Type B pancreatic cell (in vitro differentiated cells): ENCODE data around the gene DPH1. TPM values are rescaled to one million over a fixed set of nuclear protein-coding genes. Genes with fewer than 3 reads are reported as not detected.

Experiments used
- DNase-seq: peaks from one replicate; pipeline ENCODE4 v3.0.0; 2021; ENCODE audit warnings: mixed read lengths; ENCODE audit not compliant: unreplicated experiment; ENCODE audit errors: extremely low spot score
- H3K27ac Mint-ChIP-seq: 2 replicates; pipeline ENCODE4 v1.8.0; 2021; ENCODE audit warnings: mild to moderate bottlenecking, mixed read lengths
- H3K27me3 Mint-ChIP-seq: 2 replicates; pipeline ENCODE4 v1.8.0; 2021; ENCODE audit warnings: mixed read lengths
- H3K36me3 Mint-ChIP-seq: 2 replicates; pipeline ENCODE4 v1.8.0; 2021; ENCODE audit warnings: mixed read lengths
- H3K4me1 Mint-ChIP-seq: one replicate; pipeline ENCODE4 v1.8.0; 2021; ENCODE audit warnings: mixed read lengths; ENCODE audit not compliant: unreplicated experiment
- H3K4me3 Mint-ChIP-seq: 2 replicates; pipeline ENCODE4 v1.8.0; 2021; ENCODE audit warnings: mild to moderate bottlenecking, mixed read lengths
- H3K9me3 Mint-ChIP-seq: 2 replicates; pipeline ENCODE4 v1.8.0; 2021; ENCODE audit warnings: mixed read lengths
- CTCF ChIP-seq: fragments of 200-600 bp; sonication (generic); conservative IDR thresholded peaks from 2 replicates; pipeline ENCODE4 v1.5.0; 2021; ENCODE audit warnings: antibody characterized with exemption, mild to moderate bottlenecking
- total RNA-seq: library from RNA; stranded (reverse); gene quantifications from 2 replicates; pipeline ENCODE4 v1.2.1, GENCODE V29; 2021; ENCODE audit warnings: low replicate concordance

Gene DPH1
- total RNA-seq, 1 donor from 2014 or later: 57.1 TPM

- no peaks in the 10 kb centered on the region for H3K9me3 Mint-ChIP-seq
- no peak for TF ChIP-seq CTCF
- no peak for DNase-seq
- H3K36me3 Mint-ChIP-seq: no peaks in the 10 kb centered on the region
- no peak overlapping the region for H3K4me3 Mint-ChIP-seq
- H3K27ac Mint-ChIP-seq: no peak overlapping the region
- peaks cover 2% of the 10 kb centered on the region for H3K27me3 Mint-ChIP-seq
- peaks cover 7% of the 10 kb centered on the region for H3K4me1 Mint-ChIP-seq
Observed at GRCh38 chr17:1986783-1987451, 43.0 kb upstream of the DPH1 start.

GRCh38 chr17:1989135-1989534, 40.8 kb upstream of the DPH1 start:
- Mint-ChIP-seq H3K4me1 (peaks cover 7% of the 10 kb centered on the region), H3K4me3 (no peak overlapping the region), H3K9me3 (no peaks in the 10 kb centered on the region), H3K27ac (no peak overlapping the region), H3K36me3 (no peaks in the 10 kb centered on the region), H3K27me3 (peaks cover 2% of the 10 kb centered on the region)
- DNase-seq: no peak
- no peak for TF ChIP-seq CTCF

- no peaks in the 10 kb centered on the region for H3K9me3 Mint-ChIP-seq
Observed at GRCh38 chr17:1992541-1992940, 37.4 kb upstream of the DPH1 start.

GRCh38 chr17:1994707-1995106, 35.2 kb upstream of the DPH1 start:
- no peak overlapping the region for H3K27ac Mint-ChIP-seq
- peaks cover 13% of the 10 kb centered on the region for H3K27me3 Mint-ChIP-seq
- H3K4me3 Mint-ChIP-seq: no peak overlapping the region
- no peaks in the 10 kb centered on the region for H3K9me3 Mint-ChIP-seq
- DNase-seq: no peak
- no peaks in the 10 kb centered on the region for H3K36me3 Mint-ChIP-seq
- H3K4me1 Mint-ChIP-seq: peaks cover 34% of the 10 kb centered on the region
- no peak for TF ChIP-seq CTCF

More at GRCh38 chr17:1992541-1992940, 37.4 kb upstream of the DPH1 start:
- H3K4me1 Mint-ChIP-seq: peaks cover 28% of the 10 kb centered on the region
- H3K27me3 Mint-ChIP-seq: peaks cover 12% of the 10 kb centered on the region
- no peak for TF ChIP-seq CTCF
- no peaks in the 10 kb centered on the region for H3K36me3 Mint-ChIP-seq
- DNase-seq: no peak
- no peak overlapping the region for H3K4me3 Mint-ChIP-seq
- no peak overlapping the region for H3K27ac Mint-ChIP-seq

- Mint-ChIP-seq H3K36me3 (no peaks in the 10 kb centered on the region), H3K9me3 (no peaks in the 10 kb centered on the region), H3K4me1 (peaks cover 34% of the 10 kb centered on the region), H3K27ac (peak overlapping the region; percentile 85), H3K27me3 (peaks cover 13% of the 10 kb centered on the region), H3K4me3 (peak overlapping the region; percentile 67)
- no peak for DNase-seq
- no peak for TF ChIP-seq CTCF
Observed at GRCh38 chr17:1995321-1995892, 34.5 kb upstream of the DPH1 start.
